Uterus (tissue), 4 donors: ENCODE measurements around the gene KCNH1. TPM values are rescaled to one million over a fixed set of nuclear protein-coding genes. Genes with fewer than 3 reads are reported as not detected.

Source experiments
- DNase-seq, 2 donors: peaks; one replicate each; pipeline ENCODE4 v3.0.0-alpha.2; 2019 to 2020
- H3K27ac ChIP-seq, 2 donors: fragments of 200-600 bp; sonication (generic); 1 replicate in 1 of 2; 2 replicates in 1 of 2; pipeline ENCODE4 v1.5.1; 2016 to 2018
- H3K27me3 ChIP-seq, 2 donors: fragments of 200-600 bp; sonication (generic); one replicate each; pipeline ENCODE4 v1.5.1; 2018 to 2019; ENCODE audit warnings: control low read depth in 1 of 2
- H3K36me3 ChIP-seq, 2 donors: fragments of 200-600 bp; sonication (generic); one replicate each; pipeline ENCODE4 v1.5.1; 2019; ENCODE audit warnings: control low read depth in 1 of 2
- H3K4me1 ChIP-seq, 2 donors: fragments of 200-600 bp; sonication (generic); one replicate each; pipeline ENCODE4 v1.5.1; 2018 to 2019; ENCODE audit warnings: control low read depth in 1 of 2
- H3K4me3 ChIP-seq, 2 donors: fragments of 200-600 bp; sonication (generic); 1 replicate in 1 of 2; 2 replicates in 1 of 2; pipeline ENCODE4 v1.5.1; 2018 to 2019; ENCODE audit warnings: mild to moderate bottlenecking in 1 of 2
- H3K9me3 ChIP-seq, 2 donors: fragments of 200-600 bp; sonication (generic); one replicate each; pipeline ENCODE4 v1.5.1; 2019; ENCODE audit warnings: control low read depth in 1 of 2
- POLR2A ChIP-seq, 2 donors: fragments of 450-650 bp; IDR thresholded peaks; one replicate each; pipeline ENCODE4 v1.6.1; 2016; ENCODE audit warnings: antibody characterized with exemption in 2 of 2, mild to moderate bottlenecking in 1 of 2, moderate library complexity in 1 of 2
- intact Hi-C: fragments of 100-400 bp; cut with DNase I; formaldehyde crosslinking; loops from one replicate; pipeline ENCODE4 v1.15.1; 2023; ENCODE audit warnings: low total_unique reads
- total RNA-seq, 4 donors: library from RNA; depleted of rRNA in 3 of 4; stranded (reverse); fragments of >200 nt in 3 of 4; gene quantifications; one replicate each; pipeline versions ENCODE4 v1.1.0 to v1.2.4, GENCODE V29; 2014 to 2023
- TF ChIP-seq, protein P1 (sequence below), 4 experiments: fragments of 200-600 bp in 2 of 4; fragments of 450-650 bp in 2 of 4; sonication (generic) in 2 of 4; IDR thresholded peaks; one replicate each; pipeline ENCODE4 v1.5.1; 2016 to 2019; ENCODE audit warnings: antibody characterized with exemption in 4 of 4, mild to moderate bottlenecking in 2 of 4, moderate library complexity in 1 of 4
- donor health status: DM: yes; HTN: yes; CAD: no.

The KCNH1 gene
- total RNA-seq, 4 donors from 2014 or later: 1.1 to 1.5 TPM; not detected in 2

GRCh38 chr1:210898473-210898872, 235.5 kb downstream of the KCNH1 start:
- no peaks in the 10 kb centered on the region for H3K4me1 ChIP-seq
- no peak overlapping the region for H3K4me3 ChIP-seq
- intact Hi-C loops: no loop called here
- no peaks in the 10 kb centered on the region for H3K36me3 ChIP-seq
- no peak for TF ChIP-seq POLR2A (IDR thresholded peaks at IDR 0.05)
- TF ChIP-seq, protein P1, sequence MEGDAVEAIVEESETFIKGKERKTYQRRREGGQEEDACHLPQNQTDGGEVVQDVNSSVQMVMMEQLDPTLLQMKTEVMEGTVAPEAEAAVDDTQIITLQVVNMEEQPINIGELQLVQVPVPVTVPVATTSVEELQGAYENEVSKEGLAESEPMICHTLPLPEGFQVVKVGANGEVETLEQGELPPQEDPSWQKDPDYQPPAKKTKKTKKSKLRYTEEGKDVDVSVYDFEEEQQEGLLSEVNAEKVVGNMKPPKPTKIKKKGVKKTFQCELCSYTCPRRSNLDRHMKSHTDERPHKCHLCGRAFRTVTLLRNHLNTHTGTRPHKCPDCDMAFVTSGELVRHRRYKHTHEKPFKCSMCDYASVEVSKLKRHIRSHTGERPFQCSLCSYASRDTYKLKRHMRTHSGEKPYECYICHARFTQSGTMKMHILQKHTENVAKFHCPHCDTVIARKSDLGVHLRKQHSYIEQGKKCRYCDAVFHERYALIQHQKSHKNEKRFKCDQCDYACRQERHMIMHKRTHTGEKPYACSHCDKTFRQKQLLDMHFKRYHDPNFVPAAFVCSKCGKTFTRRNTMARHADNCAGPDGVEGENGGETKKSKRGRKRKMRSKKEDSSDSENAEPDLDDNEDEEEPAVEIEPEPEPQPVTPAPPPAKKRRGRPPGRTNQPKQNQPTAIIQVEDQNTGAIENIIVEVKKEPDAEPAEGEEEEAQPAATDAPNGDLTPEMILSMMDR (IDR thresholded peaks at IDR 0.05): no peak
- no peaks in the 10 kb centered on the region for H3K9me3 ChIP-seq
- H3K27ac ChIP-seq: no peak overlapping the region
- H3K27me3 ChIP-seq: no peaks in the 10 kb centered on the region
- DNase-seq: no peak

DNA sequence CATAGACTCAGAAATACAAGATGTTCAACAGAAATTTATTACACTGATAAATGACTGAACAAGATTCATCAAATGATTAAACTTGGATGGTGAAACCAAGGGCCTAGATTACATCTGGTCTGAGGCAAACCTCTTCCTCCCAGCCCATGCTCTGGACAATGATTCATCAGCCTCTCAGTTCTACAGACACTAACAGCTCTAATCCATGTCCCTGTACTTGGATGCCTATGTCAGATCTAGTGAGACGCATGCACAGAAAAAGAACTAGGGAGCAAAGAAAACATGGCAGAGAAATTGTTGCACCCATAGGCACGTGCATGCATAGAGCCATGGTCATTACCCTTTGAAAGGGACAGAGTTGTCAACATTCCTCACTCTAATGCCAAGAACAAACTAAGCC, 250.1 kb downstream of the KCNH1 start:
- H3K4me1 ChIP-seq: no peaks in the 10 kb centered on the region
- H3K4me3 ChIP-seq: no peak overlapping the region
- H3K36me3 ChIP-seq: no peaks in the 10 kb centered on the region
- intact Hi-C loops: no loop called here
- no peaks in the 10 kb centered on the region for H3K27me3 ChIP-seq
- DNase-seq: no peak
- H3K9me3 ChIP-seq: no peaks in the 10 kb centered on the region
- TF ChIP-seq POLR2A (IDR thresholded peaks at IDR 0.05): no peak
- TF ChIP-seq, protein P1 (IDR thresholded peaks at IDR 0.05): no peak
- H3K27ac ChIP-seq: no peak overlapping the region

DNA sequence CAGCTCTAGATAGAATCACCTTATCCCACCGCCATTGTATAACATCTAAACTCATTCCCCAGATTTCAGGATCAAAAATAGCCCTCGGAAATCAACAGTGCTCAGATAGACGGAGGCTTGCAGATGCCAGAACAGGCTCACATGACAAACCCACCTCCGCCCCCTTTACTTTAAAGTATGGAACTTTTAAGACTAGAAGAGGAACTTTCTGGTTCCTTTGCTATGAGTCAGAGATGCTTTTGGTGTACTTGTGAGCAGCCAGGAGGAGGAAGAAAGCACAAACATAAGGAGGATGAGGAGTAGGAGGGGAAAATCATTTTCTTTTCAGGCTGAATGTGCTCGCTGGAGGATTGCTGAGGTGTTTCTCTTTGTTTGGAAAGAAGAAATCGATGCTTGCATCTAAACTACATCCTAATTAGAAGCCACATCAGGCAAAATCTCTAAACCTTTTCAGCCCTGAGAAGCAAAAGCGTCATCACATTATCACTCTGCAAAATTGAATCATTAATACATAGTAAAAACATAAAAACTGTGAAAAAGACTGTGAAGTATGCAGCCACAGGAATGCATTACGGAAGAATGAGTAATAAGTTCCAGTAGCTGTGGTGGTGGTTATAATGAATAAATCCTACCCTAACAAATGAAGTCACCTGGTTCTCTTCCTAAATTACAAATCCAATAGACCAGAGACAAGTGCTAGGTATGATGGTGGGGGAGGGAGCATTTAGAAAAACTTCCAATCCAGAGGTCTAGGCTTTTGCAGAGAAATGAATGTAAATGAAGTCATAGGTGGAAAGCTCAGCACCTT, 251.3 kb downstream of the KCNH1 start:
- TF ChIP-seq, protein P1 (IDR thresholded peaks at IDR 0.05): no peak
- TF ChIP-seq POLR2A (IDR thresholded peaks at IDR 0.05): no peak
- H3K9me3 ChIP-seq: no peaks in the 10 kb centered on the region
- H3K4me1 ChIP-seq: no peaks in the 10 kb centered on the region
- no peak overlapping the region for H3K27ac ChIP-seq
- intact Hi-C loops: no loop called here
- no peak for DNase-seq
- H3K27me3 ChIP-seq: no peaks in the 10 kb centered on the region
- no peak overlapping the region for H3K4me3 ChIP-seq
- no peaks in the 10 kb centered on the region for H3K36me3 ChIP-seq

DNA sequence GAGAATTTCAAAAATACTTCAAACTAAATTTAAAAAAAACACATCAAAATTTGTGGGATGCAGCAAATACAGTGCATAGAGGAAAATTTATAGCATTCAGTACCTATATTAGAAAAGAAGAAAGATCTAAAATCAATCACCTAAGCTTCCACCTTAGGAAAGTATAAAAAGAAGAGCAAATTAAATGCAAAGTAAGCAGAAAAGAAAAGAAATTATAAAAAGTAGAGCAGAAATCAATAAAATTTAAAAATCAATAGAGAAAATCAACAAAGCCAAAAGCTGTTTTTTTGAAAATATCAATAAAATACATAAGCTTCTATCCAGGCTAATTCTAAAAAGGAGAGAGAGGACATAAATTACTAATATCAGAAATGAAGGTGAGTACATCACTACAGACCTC, 255.4 kb downstream of the KCNH1 start:
- DNase-seq: no peak
- Histone ChIP-seq H3K27ac (no peak overlapping the region), H3K36me3 (no peaks in the 10 kb centered on the region), H3K4me3 (no peak overlapping the region), H3K4me1 (no peaks in the 10 kb centered on the region), H3K9me3 (no peaks in the 10 kb centered on the region), H3K27me3 (no peaks in the 10 kb centered on the region)
- intact Hi-C loops: no loop called here
- TF ChIP-seq POLR2A (IDR thresholded peaks at IDR 0.05): no peak
- TF ChIP-seq, protein P1 (IDR thresholded peaks at IDR 0.05): no peak

GRCh38 chr1:210876275-210876674, 257.7 kb downstream of the KCNH1 start:
- H3K9me3 ChIP-seq: no peaks in the 10 kb centered on the region
- DNase-seq: no peak
- no peak overlapping the region for H3K4me3 ChIP-seq
- TF ChIP-seq POLR2A (IDR thresholded peaks at IDR 0.05): no peak
- TF ChIP-seq, protein P1 (IDR thresholded peaks at IDR 0.05): no peak
- H3K27ac ChIP-seq: no peak overlapping the region
- H3K36me3 ChIP-seq: no peaks in the 10 kb centered on the region
- H3K4me1 ChIP-seq: no peaks in the 10 kb centered on the region
- intact Hi-C loops: no loop called here
- H3K27me3 ChIP-seq: no peaks in the 10 kb centered on the region
